Endothelial cell of umbilical vein (primary cell): ENCODE data around the gene ZNF282. TPM values are rescaled to one million over a fixed set of nuclear protein-coding genes. Genes with fewer than 3 reads are reported as not detected.

Experiments used
- BruUV-seq: library from RNA; stranded (reverse); fragments of 400-500 nt; replicated peaks from 2 replicates; lab custom pipeline; 2021; lab: Mats Ljungman, UMichigan
- CTCF ChIA-PET: fragments of 300-600, 350-600 bp; sonication (Branson Sonifier 250); formaldehyde crosslinking; loops from one replicate; lab custom pipeline; 2021; ENCODE audit warnings: antibody characterized with exemption, inconsistent platforms; lab: Charles Lee
- POLR2A ChIA-PET: fragments of 300-600, 350-600 bp; sonication (Branson Sonifier 250); formaldehyde crosslinking; loops from one replicate; lab custom pipeline; 2021; ENCODE audit warnings: antibody characterized with exemption, inconsistent platforms; lab: Charles Lee
- DNase-seq: peaks from one replicate; pipeline ENCODE4 v3.0.0-alpha.2; 2011; ENCODE audit warnings: low read depth, low spot score
- FAIRE-seq: peaks from 2 replicates; lab custom pipeline; 2011; peaks lifted over from hg19 to GRCh38; lab: Jason Lieb, UNC
- H2AFZ ChIP-seq: 2 replicates; pipeline ENCODE4 v1.6.0; 2012; ENCODE audit warnings: low read depth, low read length, control low read depth, inconsistent platforms
- H3K27ac ChIP-seq: 2 replicates; pipeline ENCODE4 v1.5.1; 2011; ENCODE audit warnings: low read depth, mild to moderate bottlenecking, control low read depth, low read length, moderate library complexity; ENCODE audit not compliant: insufficient read depth
- H3K27me3 ChIP-seq, 2 experiments: 2 replicates each; pipeline versions ENCODE4 v1.6.0 to v1.6.1; 2011; ENCODE audit warnings: low read length in 2 of 2, mixed read lengths in 1 of 2; ENCODE audit not compliant: control insufficient read depth in 2 of 2, insufficient read depth in 2 of 2
- H3K36me3 ChIP-seq, 2 experiments: 2 replicates in 1 of 2; 3 replicates in 1 of 2; pipeline ENCODE4 v1.5.1; 2011; ENCODE audit warnings: low read length in 2 of 2, mild to moderate bottlenecking in 1 of 2, moderate library complexity in 1 of 2; ENCODE audit not compliant: control insufficient read depth in 2 of 2, insufficient read depth in 2 of 2; ENCODE audit errors: extremely low read depth in 1 of 2
- H3K4me1 ChIP-seq: 3 replicates; pipeline ENCODE4 v1.5.1; 2011; ENCODE audit warnings: mild to moderate bottlenecking, low read length; ENCODE audit not compliant: control insufficient read depth, insufficient read depth; ENCODE audit errors: extremely low read depth
- H3K4me2 ChIP-seq: 2 replicates; pipeline ENCODE4 v1.6.1; 2011; ENCODE audit warnings: low read length, control low read depth, mixed read lengths; ENCODE audit not compliant: insufficient read depth
- H3K4me3 ChIP-seq, 3 experiments: fragments of 200-600 bp in 1 of 3; sonication (generic), shearing (Covaris generic) in 1 of 3; replicated peaks in 1 of 3; 2 replicates each; pipeline ENCODE4 v1.5.1; 2011 to 2016; ENCODE audit warnings: control low read depth in 3 of 3, low read length in 3 of 3, mild to moderate bottlenecking in 2 of 3, inconsistent platforms in 1 of 3, low read depth in 1 of 3, moderate library complexity in 1 of 3; ENCODE audit not compliant: insufficient read depth in 1 of 3
- H3K79me2 ChIP-seq: 2 replicates; pipeline ENCODE4 v1.6.0; 2012; ENCODE audit warnings: low read length, inconsistent platforms; ENCODE audit not compliant: control insufficient read depth, insufficient read depth
- H3K9ac ChIP-seq: replicated peaks from 2 replicates; pipeline ENCODE3; 2011; ENCODE audit warnings: low read length, control low read depth; ENCODE audit not compliant: insufficient read depth; ENCODE audit errors: extremely low read depth
- H3K9me1 ChIP-seq: replicated peaks from 3 replicates; pipeline ENCODE4 v1.6.0; 2011; ENCODE audit warnings: mild to moderate bottlenecking, low read length; ENCODE audit not compliant: control insufficient read depth, insufficient read depth; ENCODE audit errors: extremely low read depth
- H3K9me3 ChIP-seq: replicated peaks from 2 replicates; pipeline ENCODE4 v1.5.1; 2012; ENCODE audit warnings: low read length, inconsistent platforms; ENCODE audit not compliant: control insufficient read depth, insufficient read depth
- H4K20me1 ChIP-seq: replicated peaks from 2 replicates; pipeline ENCODE3; 2011; ENCODE audit warnings: mild to moderate bottlenecking, low read length; ENCODE audit not compliant: control insufficient read depth, insufficient read depth; ENCODE audit errors: extremely low read depth
- EZH2 ChIP-seq: IDR thresholded peaks from 2 replicates; pipeline ENCODE4 v1.6.1; 2012; ENCODE audit warnings: borderline replicate concordance, low read depth, mild to moderate bottlenecking, moderate library complexity, low read length, inconsistent platforms; ENCODE audit not compliant: severe bottlenecking
- FOS ChIP-seq: IDR thresholded peaks from 2 replicates; pipeline ENCODE4 v1.6.1; 2011; ENCODE audit warnings: mild to moderate bottlenecking, low read length, moderate library complexity, borderline replicate concordance; ENCODE audit not compliant: insufficient read depth
- GATA2 ChIP-seq: IDR thresholded peaks from 2 replicates; pipeline ENCODE4 v1.7.0; 2011; ENCODE audit warnings: low read depth, mild to moderate bottlenecking, moderate library complexity, mixed read lengths, low read length; ENCODE audit not compliant: insufficient read length, insufficient read depth
- JUN ChIP-seq: IDR thresholded peaks from 2 replicates; pipeline ENCODE4 v1.6.1; 2011; ENCODE audit warnings: borderline replicate concordance, low read depth; ENCODE audit not compliant: insufficient read length, insufficient read depth
- MYC ChIP-seq: IDR thresholded peaks from one replicate; pipeline ENCODE4 v1.6.1; 2011; ENCODE audit warnings: mild to moderate bottlenecking, low read depth, low read length
- POLR2A ChIP-seq: IDR thresholded peaks from 2 replicates; pipeline ENCODE4 v1.6.1; 2012; ENCODE audit warnings: low read depth, mild to moderate bottlenecking, control low read depth, low read length
- POLR2AphosphoS5 ChIP-seq: IDR thresholded peaks from 2 replicates; pipeline ENCODE4 v1.6.1; 2012; ENCODE audit warnings: low read depth, mild to moderate bottlenecking, control low read depth, low read length, moderate library complexity; ENCODE audit not compliant: insufficient read depth
- dilution Hi-C: fragments of 300-500 bp; cut with MboI; formaldehyde crosslinking; loops from one replicate; pipeline ENCODE4 v1.15.0; 2019; ENCODE audit warnings: low sequenced_read_pairs; ENCODE audit not compliant: extremely low pct_ligation_motif_present
- intact Hi-C: fragments of 100-400 bp; cut with micrococcal nuclease; formaldehyde crosslinking; loops from one replicate; pipeline ENCODE4 v1.10.0; 2022
- polyA plus RNA-seq, 4 experiments: library from polyadenylated mRNA; depleted of rRNA in 3 of 4; stranded (reverse) in 3 of 4; unstranded in 1 of 4; fragments of >200 nt; gene quantifications; 2 replicates each; pipeline versions ENCODE4 v1.2.1 to v1.2.3, GENCODE V29; 2011 to 2012; ENCODE audit warnings: missing spikeins in 1 of 4
- total RNA-seq: library from RNA; stranded (reverse); gene quantifications from 2 replicates; pipeline ENCODE4 v1.2.3, GENCODE V29; 2021
- TF ChIP-seq, protein P1 (sequence below), 2 donors: IDR thresholded peaks; 1 replicate in 1 of 2; 2 replicates in 1 of 2; pipeline ENCODE4 v1.5.1; 2011; ENCODE audit warnings: low read length in 2 of 2, mild to moderate bottlenecking in 2 of 2, moderate library complexity in 2 of 2, control low read depth in 1 of 2, inconsistent platforms in 1 of 2, low read depth in 1 of 2; ENCODE audit not compliant: insufficient read depth in 1 of 2; ENCODE audit errors: extremely low read depth in 1 of 2
- TF ChIP-seq, protein P2 (sequence below): IDR thresholded peaks from 2 replicates; pipeline ENCODE4 v1.6.1; 2011; ENCODE audit not compliant: insufficient read depth, insufficient read length

Gene ZNF282
- total and polyA plus RNA-seq, 2 donors (not counting 3 experiments of a cell fraction or from before 2014, with no cell fraction given), result 20.0 to 34.4 TPM

DNA sequence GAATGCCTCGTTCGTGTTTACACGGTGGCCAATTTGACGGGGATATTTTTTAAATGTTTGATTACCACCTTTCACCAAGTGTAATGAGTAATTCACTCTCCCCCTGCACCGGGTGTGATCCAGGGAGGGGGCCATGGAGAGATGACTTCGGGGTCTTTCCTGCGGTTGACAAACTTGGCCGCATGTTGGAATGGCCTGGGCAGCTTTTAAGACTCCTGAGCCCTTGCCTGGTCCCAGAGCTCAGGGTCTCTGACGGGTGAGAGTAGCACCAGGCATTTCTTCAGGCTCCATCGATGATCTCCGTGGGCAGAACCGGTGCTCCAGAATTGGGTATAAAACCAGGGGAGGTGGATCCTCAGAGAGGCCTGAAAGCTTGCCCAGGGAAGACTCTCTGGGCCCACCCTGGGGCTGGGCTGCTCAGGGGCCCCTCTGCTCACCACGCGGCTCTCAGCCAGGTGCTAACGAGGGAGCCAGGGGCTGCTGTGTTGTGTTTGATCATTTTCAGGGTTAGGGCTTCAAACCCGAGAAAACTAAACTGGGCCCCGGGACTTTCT is 882 bp downstream of the ZNF282 start:
- Histone ChIP-seq H3K9ac (peak overlapping the region; percentile 84), H3K27me3 (no peaks in the 10 kb centered on the region), H3K9me3 (no peaks in the 10 kb centered on the region), H3K4me1 (peaks cover 25% of the 10 kb centered on the region), H3K4me3 (peak overlapping the region; percentile 66 to 83 (median 70)), H3K79me2 (peaks cover 40% of the 10 kb centered on the region), H2AFZ (peak overlapping the region; percentile 85), H3K27ac (peak overlapping the region; percentile 61), H3K36me3 (peaks cover 4 to 18% of the 10 kb centered on the region in 2 experiments), H3K9me1 (no peaks in the 10 kb centered on the region), H3K4me2 (peak overlapping the region; percentile 70), H4K20me1 (no peaks in the 10 kb centered on the region)
- FAIRE-seq (peak; percentile 53), DNase-seq (peak; percentile 49)
- dilution Hi-C loops (no loop called here), intact Hi-C loops (loop anchor here (10.0 kb wide), 1 partner anchor 429 kb away; no protein-coding TSS in a partner anchor)
- no TSS peak for BruUV-seq
- ChIA-PET CTCF (interaction anchor here (0.9 to 2.3 kb wide), 13 partner anchors 8 to 264 kb away, joined by 3 to 21 read pairs (median 7); partner anchors contain the start of gene ZNF398), POLR2A (interaction anchor here (1.0 kb wide), 1 partner anchor 131 kb away, joined by 3 read pairs; no protein-coding TSS in a partner anchor)
- TF ChIP-seq MYC (no peak), POLR2A (no peak), GATA2 (no peak), EZH2 (no peak), FOS (no peak), POLR2AphosphoS5 (no peak), JUN (no peak)
- TF ChIP-seq, protein P1, sequence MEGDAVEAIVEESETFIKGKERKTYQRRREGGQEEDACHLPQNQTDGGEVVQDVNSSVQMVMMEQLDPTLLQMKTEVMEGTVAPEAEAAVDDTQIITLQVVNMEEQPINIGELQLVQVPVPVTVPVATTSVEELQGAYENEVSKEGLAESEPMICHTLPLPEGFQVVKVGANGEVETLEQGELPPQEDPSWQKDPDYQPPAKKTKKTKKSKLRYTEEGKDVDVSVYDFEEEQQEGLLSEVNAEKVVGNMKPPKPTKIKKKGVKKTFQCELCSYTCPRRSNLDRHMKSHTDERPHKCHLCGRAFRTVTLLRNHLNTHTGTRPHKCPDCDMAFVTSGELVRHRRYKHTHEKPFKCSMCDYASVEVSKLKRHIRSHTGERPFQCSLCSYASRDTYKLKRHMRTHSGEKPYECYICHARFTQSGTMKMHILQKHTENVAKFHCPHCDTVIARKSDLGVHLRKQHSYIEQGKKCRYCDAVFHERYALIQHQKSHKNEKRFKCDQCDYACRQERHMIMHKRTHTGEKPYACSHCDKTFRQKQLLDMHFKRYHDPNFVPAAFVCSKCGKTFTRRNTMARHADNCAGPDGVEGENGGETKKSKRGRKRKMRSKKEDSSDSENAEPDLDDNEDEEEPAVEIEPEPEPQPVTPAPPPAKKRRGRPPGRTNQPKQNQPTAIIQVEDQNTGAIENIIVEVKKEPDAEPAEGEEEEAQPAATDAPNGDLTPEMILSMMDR (IDR thresholded peaks at IDR 0.05; ENCODE audit: extremely low read depth in 1 of 2, insufficient read depth in 1 of 2, low read depth in 1 of 2, low read length in 2 of 2), result no peak
- TF ChIP-seq, protein P2, sequence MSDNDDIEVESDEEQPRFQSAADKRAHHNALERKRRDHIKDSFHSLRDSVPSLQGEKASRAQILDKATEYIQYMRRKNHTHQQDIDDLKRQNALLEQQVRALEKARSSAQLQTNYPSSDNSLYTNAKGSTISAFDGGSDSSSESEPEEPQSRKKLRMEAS, result no peak
